Esophagus squamous epithelium (tissue), 4 donors: ENCODE results near the gene HSD17B13.

Experiments
- CTCF ChIP-seq, 6 experiments: fragments of 450-650 bp in 4 of 6; fragments of 200-600 bp in 2 of 6; sonication (generic) in 2 of 6; IDR thresholded peaks; one replicate each; pipeline ENCODE4 v1.5.1; 2016 to 2019; ENCODE audit warnings: antibody characterized with exemption in 6 of 6, mild to moderate bottlenecking in 4 of 6, moderate library complexity in 4 of 6
- POLR2A ChIP-seq, 4 donors: fragments of 450-650 bp; IDR thresholded peaks; one replicate each; pipeline ENCODE4 v1.6.1; 2017; ENCODE audit warnings: antibody characterized with exemption in 4 of 4, mild to moderate bottlenecking in 4 of 4, moderate library complexity in 3 of 4

GRCh38 chr4:87333267-87333666, 10.6 kb upstream of the HSD17B13 start:
- no peak for TF ChIP-seq POLR2A (IDR thresholded peaks at IDR 0.05)
- TF ChIP-seq CTCF (IDR thresholded peaks at IDR 0.05) = no peak
